Activated CD4-positive, alpha-beta memory T cell treated with anti-CD3 and anti-CD28 coated beads, Interleukin-2, amount 10 ng/mL, durations not matched to agents 7 days and 5 days (primary cell): Measurements from ENCODE around the gene ZC3H18. TPM values are rescaled to one million over a fixed set of nuclear protein-coding genes. Genes with fewer than 3 reads are reported as not detected.

ENCODE experiments used
- CTCF ChIA-PET: fragments of 350-600 bp; sonication (Branson Sonifier 250); formaldehyde crosslinking; loops from one replicate; lab custom pipeline; 2021; ENCODE audit warnings: antibody characterized with exemption, inconsistent platforms; lab: Charles Lee
- POLR2A ChIA-PET: fragments of 350-600 bp; sonication (Branson Sonifier 250); formaldehyde crosslinking; loops from one replicate; lab custom pipeline; 2021; ENCODE audit warnings: antibody characterized with exemption; lab: Charles Lee
- DNase-seq: peaks from one replicate; pipeline ENCODE4 v3.0.0-alpha.2; 2020
- H3K27ac Mint-ChIP-seq: one replicate; pipeline ENCODE4 v1.8.0; 2021; ENCODE audit warnings: mild to moderate bottlenecking, mixed read lengths
- H3K27me3 Mint-ChIP-seq: one replicate; pipeline ENCODE4 v1.8.0; 2021; ENCODE audit warnings: mixed read lengths
- H3K36me3 Mint-ChIP-seq: one replicate; pipeline ENCODE4 v1.8.0; 2021; ENCODE audit warnings: low read depth, mixed read lengths
- H3K4me1 Mint-ChIP-seq: one replicate; pipeline ENCODE4 v1.8.0; 2021; ENCODE audit warnings: mixed read lengths
- H3K4me3 Mint-ChIP-seq: one replicate; pipeline ENCODE4 v1.8.0; 2021; ENCODE audit warnings: mild to moderate bottlenecking, mixed read lengths
- H3K9me3 Mint-ChIP-seq: one replicate; pipeline ENCODE4 v1.8.0; 2021; ENCODE audit warnings: mixed read lengths
- total RNA-seq, 2 experiments: library from RNA; stranded (reverse); gene quantifications; one replicate each; pipeline ENCODE4 v1.2.3, GENCODE V29; 2021

ZC3H18 gene
- total RNA-seq, 2 experiments from 2014 or later: 75.9 to 78.6 TPM

GRCh38 chr16:88669980-88670379 is 99.8 kb downstream of the ZC3H18 start:
- Mint-ChIP-seq H3K27me3 (no peaks in the 10 kb centered on the region), H3K4me1 (peaks cover 2% of the 10 kb centered on the region), H3K4me3 (no peak overlapping the region), H3K27ac (no peak overlapping the region), H3K36me3 (peaks cover 11% of the 10 kb centered on the region), H3K9me3 (no peaks in the 10 kb centered on the region)
- ChIA-PET POLR2A (interaction anchor here (1.2 kb wide), 1 partner anchor 11 kb away, joined by 3 read pairs; no protein-coding TSS in a partner anchor), CTCF (no interaction called here)
- DNase-seq: no peak

- H3K9me3 Mint-ChIP-seq: no peaks in the 10 kb centered on the region
- ChIA-PET CTCF (no interaction called here), POLR2A (interaction anchor here (0.9 to 2.9 kb wide), 2 partner anchors 8 to 52 kb away, joined by 3 to 11 read pairs; partner anchors contain the start of gene MVD)
- no peak overlapping the region for H3K4me3 Mint-ChIP-seq
- no peaks in the 10 kb centered on the region for H3K4me1 Mint-ChIP-seq
- H3K27ac Mint-ChIP-seq: no peak overlapping the region
- DNase-seq: no peak
- no peaks in the 10 kb centered on the region for H3K27me3 Mint-ChIP-seq
- peaks cover 8% of the 10 kb centered on the region for H3K36me3 Mint-ChIP-seq
These were observed 101.6 kb downstream of the ZC3H18 start for GRCh38 chr16:88671806-88672205.

GRCh38 chr16:88672776-88673175 is 102.6 kb downstream of the ZC3H18 start:
- ChIA-PET POLR2A (interaction anchor here (2.9 kb wide), 1 partner anchor 9 kb away, joined by 11 read pairs; the partner anchor contains the start of gene MVD), CTCF (no interaction called here)
- H3K27me3 Mint-ChIP-seq: no peaks in the 10 kb centered on the region
- H3K27ac Mint-ChIP-seq: no peak overlapping the region
- DNase-seq: no peak
- no peaks in the 10 kb centered on the region for H3K9me3 Mint-ChIP-seq
- peaks cover 11% of the 10 kb centered on the region for H3K36me3 Mint-ChIP-seq
- H3K4me1 Mint-ChIP-seq: no peaks in the 10 kb centered on the region
- H3K4me3 Mint-ChIP-seq: no peak overlapping the region

DNA sequence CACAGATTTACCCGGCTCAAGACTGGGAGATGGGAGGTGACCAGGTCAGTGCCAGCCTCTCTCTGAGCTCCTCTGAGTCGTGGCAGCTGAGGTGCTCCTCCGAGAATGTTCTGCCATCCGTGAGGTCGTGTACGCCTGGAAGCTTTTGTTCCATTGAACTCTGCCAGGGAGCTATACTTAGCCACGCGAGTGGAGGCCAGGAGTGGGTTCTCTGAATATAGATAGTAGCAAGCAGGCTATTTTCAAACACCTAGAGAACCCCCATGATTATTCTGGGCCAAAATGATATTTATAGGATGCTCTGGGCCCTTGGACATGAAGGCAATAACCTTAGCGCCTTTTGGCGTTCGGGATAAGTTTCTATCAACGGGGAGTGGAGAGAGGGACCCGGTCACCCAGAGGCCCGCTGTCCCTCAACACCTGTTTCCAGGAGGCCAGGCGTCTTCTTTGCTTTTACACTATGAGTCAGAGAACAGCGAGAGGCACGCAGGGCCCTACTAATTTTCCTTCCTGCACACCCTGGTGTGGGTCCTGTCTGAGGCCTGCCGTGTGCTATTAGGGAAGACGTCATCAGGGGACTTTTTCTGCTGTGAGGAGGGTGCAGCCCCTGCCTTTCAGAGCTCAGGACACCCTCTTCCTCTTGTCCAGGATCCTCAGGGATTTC is 103.6 kb downstream of the ZC3H18 start:
- ChIA-PET POLR2A (interaction anchor here (2.9 kb wide), 1 partner anchor 10 kb away, joined by 11 read pairs; the partner anchor contains the start of gene MVD), CTCF (no interaction called here)
- no peak for DNase-seq
- H3K27me3 Mint-ChIP-seq: no peaks in the 10 kb centered on the region
- no peaks in the 10 kb centered on the region for H3K9me3 Mint-ChIP-seq
- no peak overlapping the region for H3K27ac Mint-ChIP-seq
- peaks cover 7% of the 10 kb centered on the region for H3K36me3 Mint-ChIP-seq
- H3K4me3 Mint-ChIP-seq: no peak overlapping the region
- no peaks in the 10 kb centered on the region for H3K4me1 Mint-ChIP-seq

DNA sequence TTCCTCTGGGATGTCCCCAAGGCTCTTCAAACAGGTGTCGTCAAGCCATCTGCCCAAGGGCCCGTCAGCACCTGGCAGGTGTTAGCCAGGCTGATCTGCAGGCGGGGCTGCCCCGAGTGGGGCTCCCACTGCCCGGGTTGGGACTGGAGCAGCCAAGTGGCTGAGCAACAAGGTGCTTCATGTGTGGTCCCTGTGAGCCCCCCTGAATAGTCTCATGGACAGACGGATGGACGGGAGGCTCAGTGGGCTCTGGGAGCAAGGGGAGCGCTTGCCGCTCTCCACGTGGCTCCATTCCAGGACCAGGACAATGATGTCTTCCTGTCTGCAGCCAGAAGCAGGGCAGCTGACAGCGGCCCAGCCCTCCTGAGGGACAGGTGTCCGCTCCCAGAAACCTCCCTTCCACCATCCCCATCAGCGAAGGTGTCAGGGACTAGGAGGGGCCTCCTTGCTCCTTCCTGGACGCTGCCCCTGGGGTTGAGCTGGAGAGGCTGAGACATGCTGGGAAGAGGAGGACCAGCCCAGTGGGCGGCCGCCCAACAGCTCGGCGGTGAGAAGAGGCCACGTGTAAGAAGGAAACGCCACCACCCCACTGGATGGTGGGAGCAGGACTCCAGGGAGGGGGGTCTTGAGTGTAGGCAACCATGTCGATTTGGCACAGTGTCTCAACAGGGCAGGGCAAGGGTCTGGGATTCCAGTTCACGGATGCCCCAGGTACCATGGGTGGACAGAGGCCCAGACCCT is 106.5 kb downstream of the ZC3H18 start:
- H3K4me1 Mint-ChIP-seq: peaks cover 11% of the 10 kb centered on the region
- peaks cover 18% of the 10 kb centered on the region for H3K36me3 Mint-ChIP-seq
- H3K27ac Mint-ChIP-seq: no peak overlapping the region
- H3K9me3 Mint-ChIP-seq: no peaks in the 10 kb centered on the region
- no peaks in the 10 kb centered on the region for H3K27me3 Mint-ChIP-seq
- POLR2A ChIA-PET: interaction anchor here (1.5 kb wide), 1 partner anchor 26 kb away, joined by 3 read pairs; no protein-coding TSS in a partner anchor
- CTCF ChIA-PET: no interaction called here
- H3K4me3 Mint-ChIP-seq: no peak overlapping the region
- no peak for DNase-seq

DNA sequence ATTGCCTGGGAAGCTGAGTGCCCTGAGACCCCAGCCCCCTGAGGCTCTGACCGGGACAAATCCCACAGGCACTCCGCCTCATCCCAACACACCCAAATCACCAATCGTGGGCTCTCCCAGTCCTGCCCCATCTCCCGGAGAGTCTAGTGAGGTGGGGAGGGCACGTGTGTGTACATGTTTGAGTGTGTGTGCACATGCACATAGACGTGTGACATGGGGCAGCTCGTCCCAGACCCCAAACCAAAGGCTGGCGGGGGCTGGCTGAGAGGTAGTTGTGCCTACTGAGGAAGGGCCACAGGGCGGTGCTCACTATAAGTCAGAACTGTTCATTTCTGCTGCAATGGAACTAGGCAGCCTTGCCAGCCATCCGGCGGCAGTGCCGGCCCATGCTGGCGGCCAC is 107.5 kb downstream of the ZC3H18 start:
- Mint-ChIP-seq H3K36me3 (peaks cover 24% of the 10 kb centered on the region), H3K4me1 (peaks cover 20% of the 10 kb centered on the region), H3K27me3 (no peaks in the 10 kb centered on the region), H3K9me3 (no peaks in the 10 kb centered on the region), H3K27ac (no peak overlapping the region), H3K4me3 (no peak overlapping the region)
- no peak for DNase-seq
- ChIA-PET POLR2A (interaction anchor here (1.5 kb wide), 1 partner anchor 25 kb away, joined by 3 read pairs; no protein-coding TSS in a partner anchor), CTCF (no interaction called here)

- no peaks in the 10 kb centered on the region for H3K27me3 Mint-ChIP-seq
- no peak for DNase-seq
- POLR2A ChIA-PET: no interaction called here
- H3K4me3 Mint-ChIP-seq: no peak overlapping the region
- no peaks in the 10 kb centered on the region for H3K9me3 Mint-ChIP-seq
- H3K27ac Mint-ChIP-seq: no peak overlapping the region
- peaks cover 23% of the 10 kb centered on the region for H3K4me1 Mint-ChIP-seq
- peaks cover 24% of the 10 kb centered on the region for H3K36me3 Mint-ChIP-seq
- CTCF ChIA-PET: interaction anchor here (4.5 kb wide), 1 partner anchor 24 kb away, joined by 26 read pairs; no protein-coding TSS in a partner anchor
These were observed 108.2 kb downstream of the ZC3H18 start for GRCh38 chr16:88678224-88678979.

DNA sequence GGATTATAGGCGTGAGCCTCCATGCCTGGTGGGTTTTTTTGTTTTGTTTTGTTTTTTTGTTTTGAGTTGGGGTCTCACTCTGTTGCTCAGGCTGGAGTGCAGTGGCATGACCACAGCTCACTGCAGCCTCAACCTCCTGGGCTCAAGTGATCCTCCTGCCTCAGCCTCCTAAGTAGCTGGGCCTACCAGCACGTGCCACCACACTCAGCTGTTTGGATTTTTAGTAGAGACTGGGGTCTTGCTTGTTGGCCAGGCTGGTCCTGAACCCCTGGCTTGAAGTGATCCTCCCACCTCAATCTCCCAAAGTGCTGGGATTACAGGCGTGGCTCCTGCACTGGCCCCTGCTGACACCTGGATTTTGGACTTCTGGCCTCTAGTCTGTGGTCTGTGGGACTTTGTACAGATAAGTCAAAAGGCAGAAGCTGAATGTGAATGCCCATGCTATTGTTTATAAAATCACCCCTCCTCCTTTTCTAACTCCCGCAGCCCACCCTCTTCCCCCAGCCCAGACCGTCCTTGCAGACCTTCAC is 110.4 kb downstream of the ZC3H18 start:
- no peaks in the 10 kb centered on the region for H3K27me3 Mint-ChIP-seq
- POLR2A ChIA-PET: interaction anchor here (0.8 to 4.2 kb wide), 5 partner anchors 11 to 125 kb away, joined by 3 to 48 read pairs (median 4); no protein-coding TSS in a partner anchor
- H3K27ac Mint-ChIP-seq: peak overlapping the region; percentile 92
- H3K4me1 Mint-ChIP-seq: peaks cover 41% of the 10 kb centered on the region
- DNase-seq: no peak
- CTCF ChIA-PET: interaction anchor here (1.1 to 4.5 kb wide), 5 partner anchors 22 to 120 kb away, joined by 4 to 26 read pairs (median 5); no protein-coding TSS in a partner anchor
- no peaks in the 10 kb centered on the region for H3K9me3 Mint-ChIP-seq
- peaks cover 29% of the 10 kb centered on the region for H3K36me3 Mint-ChIP-seq
- peak overlapping the region; percentile 68 for H3K4me3 Mint-ChIP-seq

GRCh38 chr16:88681084-88681680 is 111.0 kb downstream of the ZC3H18 start:
- Mint-ChIP-seq H3K9me3 (no peaks in the 10 kb centered on the region), H3K4me3 (peak overlapping the region; percentile 68), H3K27ac (peak overlapping the region; percentile 92), H3K27me3 (no peaks in the 10 kb centered on the region), H3K4me1 (peaks cover 41% of the 10 kb centered on the region), H3K36me3 (peaks cover 29% of the 10 kb centered on the region)
- POLR2A ChIA-PET: interaction anchor here (0.8 to 4.2 kb wide), 6 partner anchors 12 to 125 kb away, joined by 3 to 48 read pairs (median 4); no protein-coding TSS in a partner anchor
- CTCF ChIA-PET: interaction anchor here (0.8 to 4.5 kb wide), 5 partner anchors 21 to 111 kb away, joined by 4 to 26 read pairs (median 5); partner anchors contain the start of gene ZC3H18
- DNase-seq: peak; percentile 67

Other genes with a start within 250 kb of the ZC3H18 start
- under 1 TPM; 0.23 to 0.28 TPM for gene ZNF469, start 187.4 kb upstream of the ZC3H18 start, total RNA-seq
- gene ZFPM1, start 117.1 kb upstream of the ZC3H18 start, total RNA-seq: 10 to 100 TPM; 15.4 to 15.7 TPM
- under 1 TPM; 0.23 to 0.43 TPM for gene IL17C, start 68.2 kb downstream of the ZC3H18 start, total RNA-seq
- 100 to 1,000 TPM; 580 to 588 TPM for gene CYBA, start 80.7 kb downstream of the ZC3H18 start, total RNA-seq
- 100 to 1,000 TPM; 134 to 139 TPM for gene MVD, start 92.7 kb downstream of the ZC3H18 start, total RNA-seq
- gene SNAI3, start 116.1 kb downstream of the ZC3H18 start, total RNA-seq: 10 to 100 TPM; 16.5 to 16.6 TPM
- 100 to 1,000 TPM; 155 to 156 TPM for gene RNF166, start 136.0 kb downstream of the ZC3H18 start, total RNA-seq
- 10 to 100 TPM; 16.5 to 17.3 TPM for gene CTU2, start 136.1 kb downstream of the ZC3H18 start, total RNA-seq
- gene PIEZO1, start 214.8 kb downstream of the ZC3H18 start, total RNA-seq: 100 to 1,000 TPM; 308 to 323 TPM
- gene CDT1, start 233.4 kb downstream of the ZC3H18 start, total RNA-seq: 100 to 1,000 TPM; 133 to 137 TPM
- gene APRT, start 241.5 kb downstream of the ZC3H18 start, total RNA-seq: 100 to 1,000 TPM; 129 to 136 TPM